Measurements from ENCODE around the gene PIK3R5. TPM values are rescaled to one million over a fixed set of nuclear protein-coding genes. Genes with fewer than 3 reads are reported as not detected.

The PIK3R5 gene
- total and polyA plus RNA-seq, 9 donors = 0.93 to 2.0 (median 1.3) TPM

- DNase-seq = no peak
- no peaks in the 10 kb centered on the region for H3K4me1 ChIP-seq (ENCODE audit: control insufficient read depth, insufficient read depth, low read length)
- H3K36me3 ChIP-seq (ENCODE audit: control insufficient read depth, insufficient read depth, low read length) = no peaks in the 10 kb centered on the region
- no peak overlapping the region for H3K4me3 ChIP-seq (ENCODE audit: low read length)
- H3K9me3 ChIP-seq (replicated peaks; ENCODE audit: control insufficient read depth, low read depth, low read length) = peaks cover 5% of the 10 kb centered on the region
- H3K27ac ChIP-seq (ENCODE audit: low read length) = no peak overlapping the region
- peaks cover 8% of the 10 kb centered on the region for H3K27me3 ChIP-seq (ENCODE audit: control insufficient read depth, insufficient read depth, low read length)
Measured at GRCh38 chr17:8944083-8944482, 21.4 kb downstream of the PIK3R5 start.

DNA sequence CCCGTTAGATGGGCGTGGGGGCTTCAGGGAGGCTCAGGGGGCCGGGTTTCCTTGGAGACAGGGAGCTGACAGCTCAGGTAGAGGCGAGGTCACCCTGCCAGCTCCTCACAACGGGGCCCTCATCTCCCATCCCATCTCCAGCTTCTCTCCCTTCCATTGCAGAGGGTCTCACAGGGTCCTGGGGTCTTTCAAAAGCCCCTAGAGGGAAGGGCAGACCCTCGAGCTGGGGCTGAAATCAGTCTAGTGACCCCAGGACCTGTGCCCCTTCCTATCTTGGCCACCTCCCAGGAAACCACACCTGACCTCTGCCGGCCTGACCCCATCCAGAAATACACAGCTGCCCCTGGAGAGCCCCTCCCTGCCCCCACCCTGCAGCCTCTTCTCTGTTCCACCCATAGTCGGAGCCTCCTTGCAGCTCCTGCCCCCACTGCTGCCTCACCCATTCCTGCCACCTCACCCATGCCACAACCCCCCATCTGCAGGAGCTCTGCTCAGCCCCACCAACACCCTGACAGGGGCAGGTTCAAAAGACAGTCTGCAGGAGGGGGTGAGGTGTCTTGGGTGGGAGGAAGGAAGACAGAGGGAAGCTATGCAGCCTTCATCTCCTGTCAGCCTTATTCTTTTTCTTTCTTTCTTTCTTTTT lies 23.4 kb downstream of the PIK3R5 start:
- Histone ChIP-seq H3K27me3 (ENCODE audit: control insufficient read depth, insufficient read depth, low read length) (peaks cover 8% of the 10 kb centered on the region), H3K36me3 (ENCODE audit: control insufficient read depth, insufficient read depth, low read length) (no peaks in the 10 kb centered on the region), H3K9me3 (replicated peaks; ENCODE audit: control insufficient read depth, low read depth, low read length) (peaks cover 5% of the 10 kb centered on the region), H3K4me3 (ENCODE audit: low read length) (no peak overlapping the region), H3K27ac (ENCODE audit: low read length) (no peak overlapping the region), H3K4me1 (ENCODE audit: control insufficient read depth, insufficient read depth, low read length) (no peaks in the 10 kb centered on the region)
- 58% methylated on average over 6 of the region's 8 CpGs for WGBS (ENCODE audit: insufficient coverage)
- DNase-seq = no peak

DNA sequence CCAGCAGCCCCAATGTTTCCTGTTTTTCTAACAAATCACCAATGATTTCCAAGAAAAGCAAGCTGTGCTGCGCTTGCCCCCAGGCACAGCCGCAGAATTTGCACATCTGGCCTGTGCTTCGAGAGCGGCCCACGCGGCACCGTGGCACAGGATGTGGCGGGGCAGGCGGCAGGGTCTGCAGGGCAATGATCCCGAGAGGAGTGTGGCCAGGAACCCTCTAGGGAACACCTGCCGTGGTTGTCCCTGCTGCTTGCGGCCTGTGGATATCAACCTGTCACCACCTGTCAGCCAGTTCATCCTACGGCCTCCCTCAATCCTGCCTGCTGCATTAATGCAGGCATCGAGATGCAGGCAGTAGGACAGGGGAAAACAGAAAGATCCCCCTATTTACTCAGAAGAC lies 24.0 kb downstream of the PIK3R5 start:
- Histone ChIP-seq H3K4me1 (ENCODE audit: control insufficient read depth, insufficient read depth, low read length) (no peaks in the 10 kb centered on the region), H3K4me3 (ENCODE audit: low read length) (no peak overlapping the region), H3K9me3 (replicated peaks; ENCODE audit: control insufficient read depth, low read depth, low read length) (peaks cover 5% of the 10 kb centered on the region), H3K27ac (ENCODE audit: low read length) (no peak overlapping the region), H3K27me3 (ENCODE audit: control insufficient read depth, insufficient read depth, low read length) (peaks cover 5% of the 10 kb centered on the region), H3K36me3 (ENCODE audit: control insufficient read depth, insufficient read depth, low read length) (no peaks in the 10 kb centered on the region)
- 74% methylated on average over 10 of the region's 14 CpGs for WGBS (ENCODE audit: insufficient coverage)
- DNase-seq = no peak

DNA sequence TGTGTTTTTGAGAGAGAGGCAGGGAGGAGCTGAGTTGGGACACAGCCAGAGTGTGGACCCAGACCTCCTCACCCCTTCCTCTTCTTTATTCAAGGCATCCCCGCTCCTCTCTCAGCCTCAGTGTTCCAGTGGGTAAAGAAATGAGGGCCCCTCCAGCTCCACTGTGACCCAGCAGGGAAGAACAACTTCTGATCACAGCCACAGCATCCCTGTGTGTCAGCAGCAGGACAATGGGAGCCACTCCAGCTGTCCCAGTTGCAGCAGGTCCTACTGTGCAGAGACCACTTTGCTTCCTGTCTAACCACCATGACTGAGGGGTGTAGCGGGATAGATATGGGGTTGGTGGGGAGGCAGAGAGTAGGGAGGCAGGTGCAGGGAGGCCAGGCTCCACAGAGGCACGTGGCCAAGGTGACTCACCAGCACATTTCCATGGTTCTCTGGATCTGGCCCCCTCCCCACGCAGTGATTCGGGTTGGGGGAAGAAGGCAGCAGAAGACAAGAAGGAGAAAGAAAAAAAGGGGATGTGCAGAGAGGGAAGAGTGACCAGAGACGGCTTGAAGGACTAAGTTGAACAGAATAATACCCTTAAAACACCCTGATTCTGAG lies 24.5 kb downstream of the PIK3R5 start:
- no peaks in the 10 kb centered on the region for H3K4me1 ChIP-seq (ENCODE audit: control insufficient read depth, insufficient read depth, low read length)
- WGBS (ENCODE audit: insufficient coverage) = 67% methylated on average over 1 of the region's 6 CpGs
- no peaks in the 10 kb centered on the region for H3K36me3 ChIP-seq (ENCODE audit: control insufficient read depth, insufficient read depth, low read length)
- H3K27ac ChIP-seq (ENCODE audit: low read length) = no peak overlapping the region
- H3K4me3 ChIP-seq (ENCODE audit: low read length) = no peak overlapping the region
- peaks cover 5% of the 10 kb centered on the region for H3K27me3 ChIP-seq (ENCODE audit: control insufficient read depth, insufficient read depth, low read length)
- no peak for DNase-seq
- H3K9me3 ChIP-seq (replicated peaks; ENCODE audit: control insufficient read depth, low read depth, low read length) = peaks cover 5% of the 10 kb centered on the region

- DNase-seq = no peak
- Histone ChIP-seq H3K4me3 (ENCODE audit: low read length) (no peak overlapping the region), H3K27ac (ENCODE audit: low read length) (no peak overlapping the region), H3K36me3 (ENCODE audit: control insufficient read depth, insufficient read depth, low read length) (no peaks in the 10 kb centered on the region), H3K4me1 (ENCODE audit: control insufficient read depth, insufficient read depth, low read length) (no peaks in the 10 kb centered on the region), H3K27me3 (ENCODE audit: control insufficient read depth, insufficient read depth, low read length) (peaks cover 5% of the 10 kb centered on the region), H3K9me3 (replicated peaks; ENCODE audit: control insufficient read depth, low read depth, low read length) (peaks cover 4% of the 10 kb centered on the region)
- 64% methylated on average over 2 of the region's 12 CpGs for WGBS (ENCODE audit: insufficient coverage)
Measured at GRCh38 chr17:8939496-8940334, 25.8 kb downstream of the PIK3R5 start.

DNA sequence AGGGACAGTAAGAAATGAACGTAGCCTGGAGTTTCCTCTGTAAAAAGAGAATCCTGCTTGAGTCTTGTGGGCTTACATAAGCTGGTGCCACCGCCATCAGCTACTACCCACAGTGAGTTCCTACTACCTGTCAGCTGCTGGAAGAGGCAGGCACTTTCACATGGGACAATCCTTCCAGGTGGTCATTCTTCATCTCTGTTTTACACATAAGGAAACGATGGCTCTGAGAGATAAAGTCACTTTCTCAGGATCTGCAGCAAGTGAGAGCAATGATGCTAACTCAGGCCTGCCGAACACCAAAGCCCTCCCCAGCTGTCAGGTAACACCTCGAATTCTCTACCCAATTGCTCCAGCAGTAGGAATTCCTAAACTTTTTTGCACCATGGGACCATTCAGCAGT lies 26.6 kb downstream of the PIK3R5 start:
- WGBS (ENCODE audit: insufficient coverage) = 90% methylated on average over 3 of the region's 5 CpGs
- no peaks in the 10 kb centered on the region for H3K4me1 ChIP-seq (ENCODE audit: control insufficient read depth, insufficient read depth, low read length)

GRCh38 chr17:8935191-8935590 lies 30.3 kb downstream of the PIK3R5 start:
- H3K27me3 ChIP-seq (ENCODE audit: control insufficient read depth, insufficient read depth, low read length) = peaks cover 5% of the 10 kb centered on the region
- no peaks in the 10 kb centered on the region for H3K9me3 ChIP-seq (replicated peaks; ENCODE audit: control insufficient read depth, low read depth, low read length)
- H3K4me3 ChIP-seq (ENCODE audit: low read length) = no peak overlapping the region
- no peak overlapping the region for H3K27ac ChIP-seq (ENCODE audit: low read length)
- DNase-seq = no peak
- no peaks in the 10 kb centered on the region for H3K36me3 ChIP-seq (ENCODE audit: control insufficient read depth, insufficient read depth, low read length)
- 67% methylated on average over 5 of the region's 9 CpGs for WGBS (ENCODE audit: insufficient coverage)
- H3K4me1 ChIP-seq (ENCODE audit: control insufficient read depth, insufficient read depth, low read length) = no peaks in the 10 kb centered on the region

More for the DNA sequence above, 26.6 kb downstream of the PIK3R5 start:
- Histone ChIP-seq H3K9me3 (replicated peaks; ENCODE audit: control insufficient read depth, low read depth, low read length) (no peaks in the 10 kb centered on the region), H3K27me3 (ENCODE audit: control insufficient read depth, insufficient read depth, low read length) (peaks cover 5% of the 10 kb centered on the region), H3K27ac (ENCODE audit: low read length) (no peak overlapping the region), H3K4me3 (ENCODE audit: low read length) (no peak overlapping the region), H3K36me3 (ENCODE audit: control insufficient read depth, insufficient read depth, low read length) (no peaks in the 10 kb centered on the region)
- no peak for DNase-seq

GRCh38 chr17:8934346-8934745 lies 31.2 kb downstream of the PIK3R5 start:
- H3K27me3 ChIP-seq (ENCODE audit: control insufficient read depth, insufficient read depth, low read length) = no peaks in the 10 kb centered on the region
- no peak overlapping the region for H3K4me3 ChIP-seq (ENCODE audit: low read length)
- no peak overlapping the region for H3K27ac ChIP-seq (ENCODE audit: low read length)
- no CpG with 5 or more reads among the region's 6 CpGs for WGBS (ENCODE audit: insufficient coverage)
- peaks cover 2% of the 10 kb centered on the region for H3K9me3 ChIP-seq (replicated peaks; ENCODE audit: control insufficient read depth, low read depth, low read length)
- no peak for DNase-seq
- H3K4me1 ChIP-seq (ENCODE audit: control insufficient read depth, insufficient read depth, low read length) = no peaks in the 10 kb centered on the region
- H3K36me3 ChIP-seq (ENCODE audit: control insufficient read depth, insufficient read depth, low read length) = no peaks in the 10 kb centered on the region

GRCh38 chr17:8930649-8931048 lies 34.9 kb downstream of the PIK3R5 start:
- Histone ChIP-seq H3K27me3 (ENCODE audit: control insufficient read depth, insufficient read depth, low read length) (no peaks in the 10 kb centered on the region), H3K9me3 (replicated peaks; ENCODE audit: control insufficient read depth, low read depth, low read length) (peaks cover 26% of the 10 kb centered on the region)
- no CpG with 5 or more reads among the region's 4 CpGs for WGBS (ENCODE audit: insufficient coverage)

DNA sequence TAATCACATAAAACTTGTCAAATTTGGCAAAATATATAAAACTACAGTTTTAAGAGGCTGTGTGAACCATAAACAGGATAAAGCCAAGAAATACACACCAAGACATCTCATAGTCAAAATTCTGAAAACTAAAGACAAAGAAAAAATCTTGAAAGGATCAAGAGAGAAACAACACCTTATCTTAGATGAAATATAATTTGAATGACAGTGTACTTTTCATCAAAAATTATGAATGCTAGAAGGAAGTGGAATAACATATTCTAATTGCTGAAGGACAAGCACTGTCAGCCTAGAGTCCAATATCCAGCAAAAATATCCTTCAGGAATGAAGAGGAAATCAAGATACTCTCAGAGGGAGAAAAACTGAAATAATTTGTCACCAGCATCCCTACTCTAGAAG lies 37.2 kb downstream of the PIK3R5 start:
- H3K36me3 ChIP-seq (ENCODE audit: control insufficient read depth, insufficient read depth, low read length) = no peaks in the 10 kb centered on the region
- no peak overlapping the region for H3K27ac ChIP-seq (ENCODE audit: low read length)
- DNase-seq = no peak
- no peaks in the 10 kb centered on the region for H3K4me1 ChIP-seq (ENCODE audit: control insufficient read depth, insufficient read depth, low read length)
- H3K4me3 ChIP-seq (ENCODE audit: low read length) = no peak overlapping the region
- H3K27me3 ChIP-seq (ENCODE audit: control insufficient read depth, insufficient read depth, low read length) = no peaks in the 10 kb centered on the region
- H3K9me3 ChIP-seq (replicated peaks; ENCODE audit: control insufficient read depth, low read depth, low read length) = peaks cover 26% of the 10 kb centered on the region

More at GRCh38 chr17:8930649-8931048, 34.9 kb downstream of the PIK3R5 start:
- no peak for DNase-seq
- Histone ChIP-seq H3K36me3 (ENCODE audit: control insufficient read depth, insufficient read depth, low read length) (no peaks in the 10 kb centered on the region), H3K4me3 (ENCODE audit: low read length) (no peak overlapping the region), H3K27ac (ENCODE audit: low read length) (no peak overlapping the region), H3K4me1 (ENCODE audit: control insufficient read depth, insufficient read depth, low read length) (no peaks in the 10 kb centered on the region)
